HepG2 (cell line): Measurements from ENCODE around the gene MIDN. TPM values are rescaled to one million over a fixed set of nuclear protein-coding genes. Genes with fewer than 3 reads are reported as not detected.

ENCODE experiments used
- ARNTL ChIP-seq: sonication (generic); formaldehyde crosslinking; IDR thresholded peaks from 2 replicates; pipeline ENCODE4 v1.4.0; 2020; ENCODE audit warnings: mild to moderate bottlenecking, missing genetic modification reagents
- ATF7-NPFF ChIP-seq: sonication (generic); formaldehyde crosslinking; IDR thresholded peaks from 2 replicates; pipeline ENCODE4 v1.8.1; 2023; ENCODE audit warnings: mild to moderate bottlenecking, low read depth, missing genetic modification reagents, moderate library complexity
- CENPBD1 ChIP-seq: sonication (generic); formaldehyde crosslinking; IDR thresholded peaks from 2 replicates; pipeline ENCODE4 v1.8.0; 2022; ENCODE audit warnings: missing genetic modification reagents, low read depth, mild to moderate bottlenecking, borderline replicate concordance
- FOXA1 ChIP-seq, 2 experiments: fragments of 450-650 bp in 1 of 2; sonication (generic) in 1 of 2; formaldehyde crosslinking in 1 of 2; IDR thresholded peaks; 2 replicates each; pipeline versions ENCODE4 v1.4.0 to v1.6.1; 2016 to 2020; ENCODE audit warnings: missing genetic modification reagents in 1 of 2
- FOXM1 ChIP-seq: sonication (generic); formaldehyde crosslinking; IDR thresholded peaks from 2 replicates; pipeline ENCODE4 v1.5.0; 2020; ENCODE audit warnings: missing genetic modification reagents
- GATAD1 ChIP-seq: IDR thresholded peaks from 2 replicates; pipeline ENCODE4 v1.6.1; 2016; ENCODE audit warnings: missing genetic modification reagents, missing compliant biosample characterization
- GZF1 ChIP-seq: sonication (generic); formaldehyde crosslinking; IDR thresholded peaks from 2 replicates; pipeline ENCODE4 v1.5.1; 2020; ENCODE audit warnings: mild to moderate bottlenecking, missing genetic modification reagents
- HCFC1 ChIP-seq: fragments of 150-350 bp; IDR thresholded peaks from 2 replicates; pipeline ENCODE4 v1.6.1; 2014; ENCODE audit warnings: low read depth, low read length
- HIVEP1 ChIP-seq: sonication (generic); formaldehyde crosslinking; IDR thresholded peaks from 2 replicates; pipeline ENCODE4 v1.4.0; 2020; ENCODE audit warnings: mild to moderate bottlenecking, missing genetic modification reagents
- MTA3 ChIP-seq: sonication (generic); formaldehyde crosslinking; IDR thresholded peaks from 2 replicates; pipeline ENCODE4 v1.4.0; 2020; ENCODE audit warnings: missing genetic modification reagents
- MYPOP ChIP-seq: sonication (generic); formaldehyde crosslinking; IDR thresholded peaks from 2 replicates; pipeline ENCODE4 v1.8.1; 2023; ENCODE audit warnings: mild to moderate bottlenecking, moderate library complexity, missing genetic modification reagents
- NFATC3 ChIP-seq: sonication (generic); formaldehyde crosslinking; IDR thresholded peaks from 2 replicates; pipeline ENCODE4 v1.5.1; 2020; ENCODE audit warnings: mild to moderate bottlenecking, missing genetic modification reagents
- PAF1 ChIP-seq: IDR thresholded peaks from 2 replicates; pipeline ENCODE4 v1.6.1; 2016; ENCODE audit warnings: missing genetic modification reagents, missing compliant biosample characterization
- PRDM15 ChIP-seq: sonication (generic); formaldehyde crosslinking; IDR thresholded peaks from 2 replicates; pipeline ENCODE4 v1.4.0; 2020; ENCODE audit warnings: missing genetic modification reagents
- RBFOX2 ChIP-seq: fragments of 200-400 bp; formaldehyde crosslinking; IDR thresholded peaks from 2 replicates; pipeline ENCODE4 v1.6.1; 2017; ENCODE audit warnings: low read depth, mild to moderate bottlenecking, low read length
- RBM22 ChIP-seq: fragments of 200-400 bp; formaldehyde crosslinking; optimal IDR thresholded peaks from 2 replicates; pipeline ENCODE3; 2017; ENCODE audit warnings: mild to moderate bottlenecking, low read length, moderate library complexity
- SMARCC2 ChIP-seq: fragments of 450-650 bp; IDR thresholded peaks from 2 replicates; pipeline ENCODE4 v1.6.1; 2017; ENCODE audit warnings: antibody characterized with exemption, mild to moderate bottlenecking
- SP4 ChIP-seq: sonication (generic); formaldehyde crosslinking; IDR thresholded peaks from 2 replicates; pipeline ENCODE4 v1.8.1; 2023; ENCODE audit warnings: mild to moderate bottlenecking, missing genetic modification reagents
- TCF7L2 ChIP-seq: IDR thresholded peaks from 2 replicates; pipeline ENCODE4 v1.6.1; 2011; ENCODE audit warnings: mild to moderate bottlenecking, low read depth, low read length, moderate library complexity
- ZNF33B ChIP-seq: sonication (generic); formaldehyde crosslinking; IDR thresholded peaks from 2 replicates; pipeline ENCODE4 v1.5.1; 2020; ENCODE audit warnings: mild to moderate bottlenecking, missing genetic modification reagents
- ZNF451 ChIP-seq: sonication (generic); formaldehyde crosslinking; IDR thresholded peaks from 2 replicates; pipeline ENCODE4 v1.5.0; 2020; ENCODE audit warnings: mild to moderate bottlenecking, missing genetic modification reagents
- ZNF496 ChIP-seq: sonication (generic); formaldehyde crosslinking; IDR thresholded peaks from 2 replicates; pipeline ENCODE4 v1.8.1; 2023; ENCODE audit warnings: mild to moderate bottlenecking, moderate library complexity, missing genetic modification reagents; ENCODE audit not compliant: insufficient replicate concordance
- ZNF547 ChIP-seq: sonication (generic); formaldehyde crosslinking; IDR thresholded peaks from 2 replicates; pipeline ENCODE4 v1.5.1; 2020; ENCODE audit warnings: mild to moderate bottlenecking, missing genetic modification reagents
- ZNF550 ChIP-seq: sonication (generic); formaldehyde crosslinking; IDR thresholded peaks from 2 replicates; pipeline ENCODE4 v1.4.0; 2020; ENCODE audit warnings: mild to moderate bottlenecking, missing genetic modification reagents, borderline replicate concordance
- ZNF737 ChIP-seq: sonication (generic); formaldehyde crosslinking; IDR thresholded peaks from 2 replicates; pipeline ENCODE4 v1.5.0; 2020; ENCODE audit warnings: missing genetic modification reagents, mild to moderate bottlenecking, borderline replicate concordance
- ZSCAN29 ChIP-seq: sonication (generic); formaldehyde crosslinking; conservative IDR thresholded peaks from 2 replicates; pipeline ENCODE4 v1.4.0; 2020; ENCODE audit warnings: mild to moderate bottlenecking, missing genetic modification reagents
- polyA plus RNA-seq, 8 experiments: library from polyadenylated mRNA; depleted of rRNA in 3 of 8; stranded (reverse) in 7 of 8; unstranded in 1 of 8; fragments of >200 nt; fragmentation: Illumina TruSeq in 4 of 8; extraction: Trizol in 4 of 8; gene quantifications; 2 replicates each; pipeline versions ENCODE4 v1.2.1 to v1.2.3, GENCODE V29; 2011 to 2016; ENCODE audit warnings: low read depth in 4 of 8, missing spikeins in 1 of 8, mixed read lengths in 1 of 8; ENCODE audit not compliant: insufficient read depth in 1 of 8
- total RNA-seq, 5 experiments: library from RNA; depleted of rRNA; stranded (reverse); fragments of >200 nt; fragmentation: Illumina TruSeq; extraction: Trizol; gene quantifications; 2 replicates each; pipeline ENCODE4 v1.2.3, GENCODE V29; 2016; ENCODE audit warnings: low read depth in 1 of 5

MIDN gene
- total and polyA plus RNA-seq, 2 of the 13 experiments (the other 11 are each of a cell fraction or from before 2014, with no cell fraction given), result 8.4 to 18.0 TPM

GRCh38 chr19:1261798-1262622 lies 13.6 kb downstream of the MIDN start (continued):
- TF ChIP-seq ATF7-NPFF (CRISPR knock-in tag) (no peak), MTA3 (no peak), HIVEP1 (CRISPR knock-in tag) (no peak; the same call in 1 of the 2 replicates), FOXA1 (IDR thresholded peaks at IDR 0.05) (no peak), FOXA1 (CRISPR knock-in tag; IDR thresholded peaks at IDR 0.05) (no peak), ZNF550 (CRISPR knock-in tag) (no peak), SMARCC2 (no peak), ZSCAN29 (CRISPR knock-in tag) (no peak), NFATC3 (CRISPR knock-in tag) (no peak), SP4 (CRISPR knock-in tag) (0 out of 2 replicates have a peak, but pooled peaks have one; percentile 36), ZNF33B (CRISPR knock-in tag) (no peak), CENPBD1 (CRISPR knock-in tag) (no peak), PRDM15 (CRISPR knock-in tag) (no peak), PAF1 (CRISPR knock-in tag) (no peak), ZNF451 (CRISPR knock-in tag) (0 out of 2 replicates have a peak, but pooled peaks have one; percentile 22), FOXM1 (CRISPR knock-in tag) (no peak), GZF1 (no peak), ZNF547 (CRISPR knock-in tag) (0 out of 2 replicates have a peak, but pooled peaks have one; percentile 48), RBM22 (no peak), ARNTL (CRISPR knock-in tag) (no peak; the same call in 1 of the 2 replicates), ZNF496 (CRISPR knock-in tag) (no peak), ZNF737 (no peak), RBFOX2 (peak; percentile 71; the same call in 1 of the 2 replicates), HCFC1 (no peak), GATAD1 (no peak), TCF7L2 (no peak), MYPOP (no peak)
